Measurements from ENCODE around the gene TGM3.

DNA sequence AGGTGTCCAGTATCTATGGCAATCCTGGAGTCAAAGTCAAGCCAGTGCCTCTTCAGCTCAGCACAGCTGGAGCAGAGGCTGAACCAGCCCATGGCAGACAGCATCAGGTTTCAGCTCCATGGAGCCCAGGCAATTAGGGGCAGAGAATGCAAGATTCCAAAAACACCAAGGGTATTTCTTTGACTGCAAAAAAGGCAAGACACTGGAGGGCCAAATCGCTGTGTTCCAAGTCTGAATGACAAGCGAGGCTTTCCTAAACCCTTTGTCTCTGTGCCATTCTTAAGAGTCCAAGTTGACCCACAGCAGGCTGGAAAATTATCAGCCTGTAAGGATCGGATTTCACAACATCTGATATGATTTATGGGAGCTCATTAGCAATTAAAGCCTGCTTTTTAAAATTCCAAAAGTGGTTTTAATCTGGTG lies 49.7 kb upstream of the TGM3 start:
- TF ChIP-seq, protein P1, sequence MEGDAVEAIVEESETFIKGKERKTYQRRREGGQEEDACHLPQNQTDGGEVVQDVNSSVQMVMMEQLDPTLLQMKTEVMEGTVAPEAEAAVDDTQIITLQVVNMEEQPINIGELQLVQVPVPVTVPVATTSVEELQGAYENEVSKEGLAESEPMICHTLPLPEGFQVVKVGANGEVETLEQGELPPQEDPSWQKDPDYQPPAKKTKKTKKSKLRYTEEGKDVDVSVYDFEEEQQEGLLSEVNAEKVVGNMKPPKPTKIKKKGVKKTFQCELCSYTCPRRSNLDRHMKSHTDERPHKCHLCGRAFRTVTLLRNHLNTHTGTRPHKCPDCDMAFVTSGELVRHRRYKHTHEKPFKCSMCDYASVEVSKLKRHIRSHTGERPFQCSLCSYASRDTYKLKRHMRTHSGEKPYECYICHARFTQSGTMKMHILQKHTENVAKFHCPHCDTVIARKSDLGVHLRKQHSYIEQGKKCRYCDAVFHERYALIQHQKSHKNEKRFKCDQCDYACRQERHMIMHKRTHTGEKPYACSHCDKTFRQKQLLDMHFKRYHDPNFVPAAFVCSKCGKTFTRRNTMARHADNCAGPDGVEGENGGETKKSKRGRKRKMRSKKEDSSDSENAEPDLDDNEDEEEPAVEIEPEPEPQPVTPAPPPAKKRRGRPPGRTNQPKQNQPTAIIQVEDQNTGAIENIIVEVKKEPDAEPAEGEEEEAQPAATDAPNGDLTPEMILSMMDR (IDR thresholded peaks at IDR 0.05): no peak
- TF ChIP-seq POLR2A (IDR thresholded peaks at IDR 0.05): no peak

All from lower leg skin (tissue), 3 donors.